NCI-H526 (cell line): Measurements from ENCODE around the gene PPM1D.
A peak's percentile ranks its signal among the peaks of the same experiment; 100 is the strongest.
"Not testable (repeated sequence)": the region's sequence is repeated elsewhere in the genome, so short reads cannot be mapped to it uniquely, and the experiment has no call there.

Experiments
- DNase-seq, 2 experiments: peaks; one replicate each; lab custom pipeline; 2025; lab: John Stamatoyannopoulos, UW

The PPM1D gene

DNA sequence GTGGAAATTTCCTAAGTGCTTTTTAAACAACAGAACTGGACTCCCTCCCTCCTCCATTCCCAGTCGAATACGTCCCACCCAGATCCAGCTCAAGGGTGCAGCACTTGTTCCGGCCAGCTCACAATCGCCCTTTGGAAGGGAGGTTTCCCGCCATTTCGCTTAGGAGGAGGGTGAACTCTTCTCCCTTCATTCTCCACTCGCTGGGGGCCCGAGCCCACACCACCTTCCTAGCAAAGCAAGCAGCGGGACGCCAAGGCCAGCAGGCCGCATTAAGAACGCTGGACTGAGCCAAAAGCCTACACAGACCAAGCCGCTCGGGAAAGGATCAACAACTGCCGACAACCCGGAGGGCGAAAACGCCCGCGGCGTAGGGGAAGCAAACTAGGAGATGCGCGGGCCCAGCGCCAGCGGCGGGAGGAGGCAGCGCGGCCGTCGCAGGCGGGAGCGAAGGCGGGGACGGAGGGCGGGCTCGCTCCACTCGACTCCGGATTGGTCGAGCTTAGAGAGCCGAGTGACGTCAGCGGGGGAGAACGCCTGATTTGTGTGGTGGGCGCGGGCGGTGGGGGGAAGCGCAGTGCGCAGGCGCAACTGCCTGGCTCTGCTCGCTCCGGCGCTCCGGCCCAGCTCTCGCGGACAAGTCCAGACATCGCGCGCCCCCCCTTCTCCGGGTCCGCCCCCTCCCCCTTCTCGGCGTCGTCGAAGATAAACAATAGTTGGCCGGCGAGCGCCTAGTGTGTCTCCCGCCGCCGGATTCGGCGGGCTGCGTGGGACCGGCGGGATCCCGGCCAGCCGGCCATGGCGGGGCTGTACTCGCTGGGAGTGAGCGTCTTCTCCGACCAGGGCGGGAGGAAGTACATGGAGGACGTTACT is at the start of gene PPM1D:
Gene PPM1D, plus strand, starts transcription at position 574 of the 870 bp plus-strand sequence. Its CDS starts 222 bp downstream, at position 796.
- DNase-seq, result peak; percentile 97 to 99

DNA sequence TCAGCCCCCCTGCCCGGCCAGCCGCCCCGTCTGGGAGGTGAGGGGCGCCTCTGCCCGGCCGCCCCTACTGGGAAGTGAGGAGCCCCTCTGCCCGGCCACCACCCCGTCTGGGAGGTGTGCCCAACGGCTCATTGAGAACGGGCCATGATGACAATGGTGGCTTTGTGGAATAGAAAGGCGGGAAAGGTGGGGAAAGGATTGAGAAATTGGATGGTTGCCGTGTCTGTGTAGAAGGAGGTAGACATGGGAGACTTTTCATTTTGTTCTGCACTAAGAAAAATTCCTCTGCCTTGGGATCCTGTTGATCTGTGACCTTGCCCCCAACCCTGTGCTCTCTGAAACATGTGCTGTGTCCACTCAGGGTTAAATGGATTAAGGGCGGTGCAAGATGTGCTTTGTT is 47.7 kb upstream of the PPM1D start:
- not testable (repeated sequence) for DNase-seq

DNA sequence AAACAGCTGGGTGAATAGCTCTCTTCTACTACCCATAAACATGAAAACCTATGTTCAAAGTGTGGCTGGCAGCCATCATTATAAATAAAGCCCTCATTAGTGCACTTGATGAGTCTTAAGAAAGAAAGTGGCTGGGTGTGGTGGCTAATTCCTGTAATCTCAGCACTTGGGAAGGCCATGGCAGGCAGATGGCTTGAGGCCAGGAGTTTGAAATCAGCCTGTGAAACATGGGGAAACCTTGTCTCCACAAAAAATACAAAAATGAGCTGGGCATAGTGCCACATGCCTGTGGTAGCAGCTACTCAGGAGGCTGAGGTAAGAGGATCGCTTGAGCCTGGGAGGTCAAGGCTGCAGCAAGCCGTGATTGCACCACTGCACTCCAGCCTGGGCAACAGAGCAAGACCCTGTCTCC is 45.6 kb upstream of the PPM1D start:
- DNase-seq, result no peak

DNA sequence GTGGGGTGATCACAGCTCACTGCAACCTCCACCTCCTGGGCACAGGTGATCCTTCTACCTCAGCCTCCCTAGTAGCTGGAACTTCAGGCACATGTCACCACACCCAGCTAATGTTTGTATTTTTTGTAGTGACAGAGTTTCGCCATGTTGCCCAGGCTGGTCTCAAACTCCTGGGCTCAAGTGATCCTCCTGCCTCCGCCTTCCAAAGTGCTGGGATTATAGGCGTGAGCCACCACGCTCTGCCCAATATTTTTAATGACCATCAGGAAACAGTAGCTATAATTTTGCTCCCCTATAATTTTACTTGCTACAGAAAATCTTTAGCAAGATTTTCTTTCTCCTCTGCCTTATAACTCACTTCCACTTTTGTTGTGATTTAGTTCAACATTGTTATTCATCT is 44.2 kb upstream of the PPM1D start:
- DNase-seq, result no peak

DNA sequence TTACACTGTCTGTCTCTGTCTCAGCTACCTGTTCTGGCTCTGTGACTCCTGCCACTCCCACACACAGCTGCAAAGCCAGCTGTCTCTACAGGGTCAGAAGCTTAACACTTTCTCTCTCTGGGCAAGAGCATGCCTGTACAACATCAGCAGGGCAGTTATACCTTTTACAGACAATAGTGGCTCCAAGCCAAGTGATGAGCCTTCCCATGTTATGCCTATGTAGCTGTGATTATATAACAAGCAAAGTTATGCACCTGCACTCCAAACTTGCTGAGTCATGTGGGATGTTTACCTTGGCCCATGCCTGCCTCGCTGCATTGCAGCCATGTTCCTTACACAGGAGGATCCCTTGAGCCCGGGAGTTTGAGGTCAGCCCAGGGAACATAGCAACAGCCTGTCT is 42.2 kb upstream of the PPM1D start:
- DNase-seq, result peak in 1 of 2 experiments; percentile 30

DNA sequence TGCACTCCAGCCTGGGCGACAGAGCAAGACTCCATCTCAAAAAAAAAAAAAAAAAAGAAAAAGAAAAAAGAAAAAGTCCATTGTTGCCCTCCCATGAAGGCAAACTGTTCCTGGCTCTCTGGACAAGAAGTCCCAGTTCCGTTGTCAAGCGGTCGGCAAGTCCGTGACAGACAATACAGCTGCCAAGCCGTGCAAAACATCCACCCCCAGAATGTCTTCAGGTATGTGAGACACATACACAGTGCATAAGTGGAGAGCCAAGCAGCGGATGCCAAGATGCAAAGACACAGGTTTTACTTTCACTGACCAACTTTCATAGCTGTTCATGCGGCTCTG is 40.4 kb upstream of the PPM1D start:
- no peak for DNase-seq

DNA sequence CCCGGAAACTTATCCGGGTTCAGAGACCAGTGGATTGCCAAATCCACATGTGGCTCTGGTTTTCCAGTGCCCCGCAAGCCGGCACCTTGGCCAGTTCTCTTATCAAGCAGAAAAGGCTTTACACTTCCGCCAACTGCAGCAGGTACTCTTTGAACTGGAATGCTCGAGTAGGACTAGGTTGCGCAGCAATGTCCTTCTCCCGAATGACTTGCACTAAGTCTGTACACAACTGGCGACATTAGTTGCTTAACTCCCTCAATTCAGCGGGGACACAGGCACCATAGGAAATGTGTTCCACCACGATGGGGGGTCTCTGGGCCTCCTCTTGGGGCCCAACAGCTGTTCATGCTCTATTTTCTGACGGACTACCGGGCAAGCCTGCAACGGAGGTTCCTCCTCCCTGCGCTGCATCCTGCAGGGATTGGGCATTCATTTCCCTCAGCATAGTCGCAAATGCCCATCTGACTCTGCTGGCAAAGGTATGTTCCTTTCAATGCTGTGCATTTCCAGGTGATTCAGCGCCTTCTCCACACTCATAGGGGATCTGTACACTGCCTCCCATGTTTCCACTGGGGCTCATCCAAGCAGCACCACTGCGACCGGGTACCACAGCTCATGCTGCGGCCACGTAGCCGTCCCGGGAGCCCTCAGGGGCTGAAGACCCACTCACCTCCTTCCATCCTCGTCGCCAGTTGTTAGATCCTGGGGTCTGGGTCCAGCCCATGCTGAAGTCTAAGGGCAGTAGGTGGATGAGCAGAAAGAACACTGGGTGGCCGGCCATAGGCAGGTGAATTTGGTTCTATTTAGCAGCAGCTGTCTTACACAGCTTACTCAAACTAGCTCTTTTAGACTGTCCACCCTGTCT is 39.8 kb upstream of the PPM1D start:
- DNase-seq, result no peak

DNA sequence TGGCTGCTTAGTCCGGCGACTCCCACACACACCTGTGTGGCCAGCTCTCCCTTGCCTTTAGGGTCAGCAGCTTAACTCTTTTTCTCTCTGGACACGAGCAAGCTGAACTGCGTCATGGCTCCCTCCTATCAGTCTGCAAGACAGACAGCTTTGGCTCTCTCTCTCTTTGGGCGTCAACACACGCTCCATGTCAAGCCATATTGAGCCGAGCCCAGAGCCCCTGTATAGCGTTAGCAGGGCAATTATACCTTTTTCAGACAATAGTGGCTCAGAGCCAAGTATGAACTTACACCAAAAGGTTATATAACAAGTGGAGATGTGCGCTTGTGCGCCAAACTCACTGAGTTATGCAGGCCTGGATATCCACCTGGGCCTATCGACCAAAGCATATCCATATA is 39.1 kb upstream of the PPM1D start:
- DNase-seq, result no peak

DNA sequence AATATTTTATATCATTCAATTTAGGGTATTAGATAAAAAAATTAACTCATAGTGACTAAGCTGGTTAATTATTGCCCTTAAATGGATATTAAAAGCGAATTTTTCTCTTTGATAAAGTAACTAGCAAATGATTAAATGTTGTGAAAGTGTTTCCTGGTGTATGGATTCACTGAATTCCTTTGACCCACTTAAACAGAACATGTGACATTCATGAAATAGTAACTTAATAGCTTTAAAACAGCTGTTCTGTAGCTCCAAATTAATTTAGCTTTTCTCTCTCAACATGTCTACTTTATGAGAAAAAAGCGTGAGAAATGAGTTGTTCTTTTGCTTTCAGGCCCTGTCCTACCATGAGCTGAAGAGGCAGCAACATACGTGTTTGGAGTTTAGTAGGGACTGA is 37.6 kb upstream of the PPM1D start:
- no peak for DNase-seq

DNA sequence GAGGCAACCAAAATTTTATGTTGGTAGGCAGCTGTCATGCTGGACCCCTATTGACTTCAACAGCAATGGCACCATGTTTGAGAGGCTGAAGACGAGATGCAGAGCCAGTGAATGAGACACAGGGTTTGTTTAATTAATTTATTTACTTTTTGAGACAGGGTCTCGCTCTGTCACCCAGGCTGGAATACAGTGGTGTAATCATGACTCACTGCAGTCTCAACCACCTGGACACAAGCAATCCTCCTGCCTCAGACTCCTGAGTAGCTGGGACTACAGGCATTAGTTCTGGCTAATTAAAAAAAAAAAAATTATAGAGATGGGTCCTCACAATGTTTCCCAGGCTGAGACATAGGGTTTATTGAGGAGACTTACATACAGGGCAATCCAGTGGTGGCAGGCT is 36.2 kb upstream of the PPM1D start:
- no peak for DNase-seq

DNA sequence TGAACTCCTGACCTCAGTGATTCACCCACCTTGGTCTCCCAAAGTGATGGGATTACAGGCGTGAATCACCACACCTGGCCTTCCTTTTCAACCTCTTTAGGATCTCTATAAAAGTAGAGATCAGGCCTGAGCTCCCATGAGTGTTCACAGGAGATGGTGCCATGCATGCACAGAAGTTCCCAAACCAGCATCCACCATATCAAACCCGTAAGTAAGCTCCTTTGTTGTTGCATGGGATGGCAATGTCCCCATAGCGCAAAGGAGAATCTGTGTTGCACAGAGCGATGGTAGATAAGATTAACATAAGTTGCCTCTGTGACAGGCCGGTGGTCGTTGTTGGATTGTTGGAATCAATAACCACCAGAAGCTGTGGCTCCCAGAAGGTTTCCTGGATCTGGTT is 34.8 kb upstream of the PPM1D start:
- no peak for DNase-seq

DNA sequence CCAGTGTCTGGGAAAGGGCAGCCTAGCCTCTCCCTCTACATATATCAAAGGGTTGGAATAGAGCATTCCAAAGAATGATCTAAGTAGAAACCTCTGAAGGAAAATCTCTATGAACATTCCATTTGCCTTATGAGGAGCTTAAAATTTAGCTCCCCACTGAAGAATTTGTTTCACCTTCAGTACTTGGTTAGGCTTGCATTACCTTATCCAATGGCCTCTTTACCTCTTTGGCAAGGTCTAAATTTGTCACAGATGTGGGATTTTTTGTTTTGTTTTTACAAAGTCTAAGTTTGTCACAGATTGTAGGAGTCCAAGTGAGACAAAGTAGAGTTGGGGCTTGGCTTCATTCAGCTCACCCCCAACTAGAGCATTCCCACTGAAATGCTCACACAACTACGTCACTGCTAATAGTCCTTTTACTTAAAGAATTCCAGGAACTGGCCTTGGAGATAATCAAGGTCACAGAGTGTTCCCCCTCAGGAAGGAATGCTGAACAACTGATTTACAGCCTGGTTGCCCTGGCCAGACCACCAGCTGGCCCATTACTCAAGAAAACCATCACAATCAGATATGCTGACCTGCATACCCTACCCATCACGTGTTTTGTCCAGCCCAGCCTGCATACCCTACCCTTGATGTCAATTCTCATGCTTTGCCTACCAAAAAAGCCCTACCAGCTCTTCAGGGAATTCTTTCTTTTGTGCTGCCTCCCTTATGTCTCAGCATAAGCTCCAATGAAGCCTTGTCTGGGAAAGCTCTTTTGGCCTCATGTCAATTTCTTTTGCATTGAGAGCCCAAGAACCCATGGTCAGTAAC is 26.5 kb upstream of the PPM1D start:
- no peak for DNase-seq

DNA sequence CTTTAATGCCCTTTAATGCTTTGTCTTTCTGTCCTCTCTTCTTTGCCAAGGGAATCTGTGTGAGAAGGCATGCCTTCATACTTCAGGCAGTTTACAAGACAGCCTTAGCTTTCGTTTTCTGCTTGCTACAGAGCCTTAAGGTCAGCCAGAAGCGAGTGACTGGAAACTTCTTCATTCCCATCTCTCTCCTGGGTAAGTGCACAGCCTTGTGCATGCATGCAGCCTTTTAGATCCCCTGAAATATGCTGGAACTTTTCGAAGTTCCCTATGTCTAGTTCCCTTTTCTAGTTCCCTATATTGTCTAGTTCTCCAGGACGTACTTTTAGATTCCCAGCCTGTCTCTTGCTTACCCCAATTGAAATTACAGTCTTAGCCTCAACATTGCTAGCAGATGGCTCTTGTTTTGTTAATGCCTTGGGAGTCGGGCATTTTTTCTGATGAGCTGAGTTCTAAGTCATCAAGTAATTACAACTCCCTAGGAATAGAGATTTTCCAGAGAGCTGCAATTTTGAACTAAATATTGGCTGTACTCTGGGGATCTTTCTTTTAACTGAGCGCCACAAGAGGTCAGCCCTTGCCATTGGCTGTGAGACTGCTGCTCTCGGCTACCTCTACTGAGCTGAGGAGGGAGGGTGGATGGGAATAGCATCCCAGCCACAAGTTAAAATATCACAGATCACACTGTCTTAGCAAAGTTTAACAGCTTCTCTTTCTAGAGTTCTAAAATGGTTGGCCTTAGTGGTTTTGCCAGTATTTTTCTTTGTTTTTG is 22.7 kb upstream of the PPM1D start:
- no peak for DNase-seq

DNA sequence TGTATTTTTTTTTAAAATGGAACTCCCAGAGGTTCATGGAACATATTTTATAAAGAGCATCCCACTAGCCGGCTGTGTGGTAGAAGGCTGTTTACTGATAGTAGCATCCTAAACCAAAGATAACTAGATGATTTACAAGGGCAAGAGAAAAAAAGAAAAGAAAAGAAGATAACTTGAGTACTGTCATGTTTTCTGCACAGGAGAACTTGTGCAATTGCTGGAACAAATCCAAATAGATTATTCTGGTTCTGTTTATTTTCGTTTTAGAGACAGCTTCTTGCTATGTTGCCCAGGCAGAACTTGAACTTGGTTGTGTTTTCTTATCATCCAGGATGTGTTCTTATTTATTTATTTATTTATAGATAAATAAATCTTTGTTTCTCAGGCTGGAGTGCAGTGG is 20.9 kb upstream of the PPM1D start:
- DNase-seq, result no peak

DNA sequence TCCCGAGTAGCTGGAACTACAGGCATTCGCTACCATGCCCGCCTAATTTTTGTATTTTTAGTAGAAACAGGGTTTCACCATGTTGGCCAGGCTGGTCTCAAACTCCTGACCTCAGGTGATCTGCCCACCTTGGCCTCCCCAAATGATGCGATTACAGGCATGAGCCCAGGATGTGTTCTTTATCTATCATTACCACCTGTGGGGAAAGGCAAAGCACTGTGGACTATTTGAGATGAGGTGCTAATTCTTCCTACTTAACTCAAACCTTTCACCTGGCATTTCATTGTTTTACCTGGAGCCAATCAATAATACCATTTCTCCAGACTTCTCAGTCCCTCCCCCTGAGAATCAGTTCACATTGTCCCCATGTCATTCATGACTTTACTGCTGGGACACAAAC is 20.4 kb upstream of the PPM1D start:
- DNase-seq, result no peak

DNA sequence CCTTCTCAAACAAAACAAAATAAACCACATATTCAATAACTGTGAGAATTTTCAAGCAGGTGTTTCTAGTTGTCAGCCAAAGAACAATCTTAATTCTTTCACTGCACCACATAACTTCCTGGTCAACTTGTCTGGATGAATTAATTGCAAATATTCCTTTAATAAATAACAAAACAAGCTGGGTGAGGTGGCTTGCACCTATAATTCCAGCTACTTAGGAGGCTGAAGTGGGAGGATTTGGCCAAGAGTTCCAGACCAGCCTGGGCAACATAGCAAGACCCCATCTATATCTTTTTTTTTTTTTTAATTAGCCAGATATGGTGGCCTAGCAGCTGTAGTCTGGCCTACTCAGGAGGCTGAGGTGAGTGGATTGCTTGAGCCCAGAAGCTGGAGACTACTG is 17.0 kb upstream of the PPM1D start:
- DNase-seq, result no peak

DNA sequence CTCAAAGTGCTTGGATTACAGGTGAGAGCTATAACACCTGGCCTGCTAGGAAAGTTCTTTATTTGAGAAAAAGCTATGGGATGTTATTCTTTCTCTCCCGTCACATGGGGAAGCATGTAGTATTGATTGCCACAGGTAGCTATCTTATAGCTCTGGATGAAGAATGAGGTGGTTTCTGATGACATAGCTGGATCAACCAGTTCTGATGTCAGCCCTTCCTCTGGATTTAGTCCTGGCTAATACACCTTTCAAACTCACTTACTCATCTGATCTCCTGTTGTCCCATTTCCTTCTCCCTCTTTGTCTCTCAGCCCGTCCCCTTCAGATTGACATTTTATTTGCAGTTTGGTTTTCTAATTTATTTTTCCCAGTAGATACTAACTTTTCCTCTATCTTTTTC is 14.1 kb upstream of the PPM1D start:
- DNase-seq, result no peak

DNA sequence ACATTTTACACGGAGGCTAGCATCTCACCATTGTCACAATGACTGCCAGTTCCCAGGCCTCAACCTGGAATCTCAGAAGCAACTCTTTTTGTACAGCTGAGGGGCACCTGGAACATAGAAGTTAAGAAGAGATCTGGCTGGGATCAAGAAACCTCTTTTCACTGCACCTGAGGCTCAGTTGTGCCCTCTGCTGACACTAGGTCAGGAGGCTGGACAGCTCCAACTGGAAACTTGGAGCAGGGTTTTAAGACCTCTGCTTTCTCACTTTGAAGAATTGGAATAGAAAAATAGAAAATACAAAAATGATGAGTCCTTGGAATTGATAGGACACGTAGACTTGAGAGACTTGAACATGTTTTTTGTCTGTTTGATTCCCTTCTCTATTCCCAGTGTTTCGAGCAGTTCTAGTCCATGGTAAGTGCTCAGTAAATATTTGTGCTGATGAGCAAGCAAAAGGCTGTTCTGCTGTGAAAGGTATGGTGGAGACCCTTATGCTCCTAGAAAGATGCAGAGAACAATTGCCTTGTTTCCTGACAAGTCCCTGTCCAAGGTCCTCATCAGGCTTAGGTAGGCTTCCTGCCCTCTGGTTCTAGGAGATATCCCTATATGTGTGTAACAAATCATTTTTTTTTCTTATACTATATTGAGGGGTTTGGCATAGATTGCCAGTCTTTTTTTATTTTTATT is 13.6 kb upstream of the PPM1D start:
- peak in 1 of 2 experiments; percentile 30 for DNase-seq

DNA sequence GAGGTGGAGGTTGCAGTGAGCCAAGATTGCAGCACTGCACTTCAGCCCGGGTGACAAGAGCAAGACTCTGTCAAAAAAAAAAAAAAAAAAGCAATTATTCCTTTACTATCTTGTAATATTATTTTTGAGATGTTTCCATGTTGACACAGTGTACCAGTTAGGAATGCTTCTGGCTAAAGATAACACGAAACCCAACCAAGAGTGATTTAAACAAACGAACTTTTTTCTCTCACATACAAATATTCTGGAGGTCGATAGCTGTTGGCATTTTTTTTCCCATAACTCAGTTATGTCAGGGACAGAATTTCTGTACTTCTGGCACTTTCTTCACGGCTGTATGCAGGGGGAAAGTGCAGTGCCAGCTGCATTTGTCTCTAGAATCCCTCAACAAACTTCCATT is 9.9 kb upstream of the PPM1D start:
- no peak for DNase-seq

DNA sequence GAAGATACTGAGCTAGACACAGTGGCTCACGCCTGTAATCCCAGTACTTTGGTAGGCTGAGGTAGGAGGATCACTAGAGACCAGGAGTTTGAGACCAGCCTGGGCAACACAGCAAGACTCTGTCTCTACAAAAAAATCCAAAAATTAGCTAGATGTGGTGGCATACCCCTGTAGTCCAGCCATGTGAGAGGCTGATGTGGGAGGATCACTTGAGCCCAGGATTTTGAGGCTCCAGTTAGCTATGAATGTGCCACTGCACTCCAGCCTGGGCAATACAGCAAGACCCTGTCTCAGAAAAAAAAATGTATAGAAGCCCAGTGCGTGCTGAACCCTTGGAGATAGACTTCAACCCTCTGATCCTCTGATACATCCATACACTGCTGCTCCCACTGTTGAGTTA is 7.2 kb upstream of the PPM1D start:
- no peak for DNase-seq

DNA sequence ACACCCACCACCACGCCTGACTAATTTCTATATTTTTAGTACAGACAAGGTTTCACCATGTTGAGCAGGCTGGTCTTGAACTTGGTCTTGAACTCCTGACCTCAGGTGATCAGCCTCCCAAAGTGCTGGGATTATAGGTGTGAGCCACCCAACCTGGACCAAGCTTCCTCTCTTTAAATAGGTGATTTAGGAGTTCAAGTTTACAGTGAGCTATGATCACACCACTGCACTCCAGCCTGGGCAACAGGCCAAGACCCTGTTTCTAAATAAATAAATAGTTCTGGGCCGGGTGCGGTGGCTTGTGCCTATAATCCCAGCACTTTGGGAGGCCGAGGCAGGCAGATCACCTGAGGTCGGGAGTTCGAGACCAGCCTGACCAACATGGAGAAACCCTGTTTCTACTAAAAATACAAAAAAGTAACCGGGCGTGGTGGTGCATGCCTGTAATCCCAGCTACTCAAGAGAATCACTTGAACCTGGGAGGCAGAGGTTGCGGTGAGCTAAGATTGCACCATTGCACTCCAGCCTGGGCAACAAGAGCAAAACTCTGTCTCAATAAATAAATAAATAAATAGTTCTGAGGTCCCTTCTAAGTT is 6.5 kb upstream of the PPM1D start:
- not testable (repeated sequence) for DNase-seq
